Vagina (tissue), 2 donors: ENCODE data around the gene CHPF. TPM values are rescaled to one million over a fixed set of nuclear protein-coding genes. Genes with fewer than 3 reads are reported as not detected.

Source experiments
- DNase-seq, 2 donors: peaks; one replicate each; pipeline ENCODE4 v3.0.0-alpha.2; 2017; ENCODE audit errors: extremely low spot score in 2 of 2
- H3K27ac ChIP-seq: fragments of 200-600 bp; sonication (generic); one replicate; pipeline ENCODE4 v1.5.1; 2019
- H3K27me3 ChIP-seq: fragments of 200-600 bp; sonication (generic); one replicate; pipeline ENCODE4 v1.5.1; 2019
- H3K36me3 ChIP-seq, 2 donors: fragments of 200-600 bp; sonication (generic); one replicate each; pipeline ENCODE4 v1.5.1; 2017 to 2019
- H3K4me1 ChIP-seq: fragments of 200-600 bp; sonication (generic); one replicate; pipeline ENCODE4 v1.5.1; 2019
- H3K4me3 ChIP-seq, 2 donors: fragments of 200-600 bp; sonication (generic); 1 replicate in 1 of 2; 2 replicates in 1 of 2; pipeline ENCODE4 v1.5.1; 2016 to 2019
- H3K9me3 ChIP-seq: fragments of 200-600 bp; sonication (generic); one replicate; pipeline ENCODE4 v1.5.1; 2019
- POLR2A ChIP-seq, 2 donors: fragments of 450-650 bp; IDR thresholded peaks; one replicate each; pipeline ENCODE4 v1.6.1; 2017; ENCODE audit warnings: antibody characterized with exemption in 2 of 2, mild to moderate bottlenecking in 2 of 2, moderate library complexity in 2 of 2
- POLR2AphosphoS5 ChIP-seq, 2 donors: sonication (generic); formaldehyde crosslinking; IDR thresholded peaks; one replicate each; pipeline ENCODE4 v1.9.0; 2017; ENCODE audit warnings: antibody characterized with exemption in 2 of 2, mild to moderate bottlenecking in 2 of 2, low read depth in 1 of 2; ENCODE audit not compliant: insufficient read depth in 1 of 2
- intact Hi-C: fragments of 100-400 bp; cut with DNase I; formaldehyde crosslinking; loops from one replicate; pipeline ENCODE4 v1.15.1; 2023
- total RNA-seq: library from RNA; depleted of rRNA; stranded (reverse); fragments of >200 nt; gene quantifications from one replicate; pipeline ENCODE4 v1.2.3, GENCODE V29; 2016
- TF ChIP-seq, protein P1 (sequence below), 3 experiments: fragments of 450-650 bp in 2 of 3; fragments of 200-600 bp in 1 of 3; sonication (generic) in 1 of 3; IDR thresholded peaks; one replicate each; pipeline ENCODE4 v1.5.1; 2017 to 2019; ENCODE audit warnings: antibody characterized with exemption in 3 of 3, mild to moderate bottlenecking in 2 of 3, moderate library complexity in 2 of 3

CHPF gene
- total RNA-seq, 1 donor from 2014 or later = 41.5 TPM

DNA sequence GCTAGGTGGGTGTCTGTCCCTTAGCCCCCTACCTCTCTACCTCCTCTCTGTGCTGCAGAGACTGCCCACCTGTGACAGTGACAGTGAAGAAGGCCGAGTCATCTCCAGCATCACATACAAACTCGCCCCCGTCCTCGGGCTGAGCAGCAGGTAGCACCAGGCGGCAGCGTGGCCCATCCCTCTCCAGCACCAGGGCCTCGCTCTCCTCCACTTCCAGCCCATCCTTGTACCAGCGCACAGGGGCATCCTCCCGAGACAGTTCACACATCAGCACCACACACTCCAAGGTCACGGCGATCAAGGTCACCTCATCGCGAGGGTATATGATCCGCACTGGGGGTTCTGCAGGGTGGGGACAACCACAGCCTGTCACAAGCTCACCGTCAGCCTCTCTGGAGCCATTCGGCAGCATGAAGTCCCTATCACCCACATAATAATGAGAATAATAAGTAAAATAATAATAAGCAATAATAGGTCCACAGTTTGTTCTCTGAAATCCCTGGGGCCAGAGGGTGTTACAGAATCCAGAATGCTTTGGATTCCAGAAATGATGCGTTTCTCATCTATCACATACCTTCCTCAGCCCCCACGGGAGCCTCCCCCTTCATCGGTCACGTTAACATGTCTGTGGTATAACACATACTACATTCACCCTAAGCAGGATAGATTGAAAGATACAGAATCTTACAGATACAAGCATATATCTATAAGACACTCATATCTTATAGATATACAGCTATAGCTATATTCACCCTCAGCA is 15.7 kb upstream of the CHPF start:
- no peaks in the 10 kb centered on the region for H3K27me3 ChIP-seq
- no peak overlapping the region for H3K27ac ChIP-seq
- no peak overlapping the region for H3K4me3 ChIP-seq
- peaks cover 0 to 11% of the 10 kb centered on the region in 2 donors for H3K36me3 ChIP-seq
- intact Hi-C loops = no loop called here
- TF ChIP-seq POLR2AphosphoS5 (IDR thresholded peaks at IDR 0.05; ENCODE audit: insufficient read depth in 1 of 2, low read depth in 1 of 2) (no peak), POLR2A (IDR thresholded peaks at IDR 0.05) (no peak)
- TF ChIP-seq, protein P1, sequence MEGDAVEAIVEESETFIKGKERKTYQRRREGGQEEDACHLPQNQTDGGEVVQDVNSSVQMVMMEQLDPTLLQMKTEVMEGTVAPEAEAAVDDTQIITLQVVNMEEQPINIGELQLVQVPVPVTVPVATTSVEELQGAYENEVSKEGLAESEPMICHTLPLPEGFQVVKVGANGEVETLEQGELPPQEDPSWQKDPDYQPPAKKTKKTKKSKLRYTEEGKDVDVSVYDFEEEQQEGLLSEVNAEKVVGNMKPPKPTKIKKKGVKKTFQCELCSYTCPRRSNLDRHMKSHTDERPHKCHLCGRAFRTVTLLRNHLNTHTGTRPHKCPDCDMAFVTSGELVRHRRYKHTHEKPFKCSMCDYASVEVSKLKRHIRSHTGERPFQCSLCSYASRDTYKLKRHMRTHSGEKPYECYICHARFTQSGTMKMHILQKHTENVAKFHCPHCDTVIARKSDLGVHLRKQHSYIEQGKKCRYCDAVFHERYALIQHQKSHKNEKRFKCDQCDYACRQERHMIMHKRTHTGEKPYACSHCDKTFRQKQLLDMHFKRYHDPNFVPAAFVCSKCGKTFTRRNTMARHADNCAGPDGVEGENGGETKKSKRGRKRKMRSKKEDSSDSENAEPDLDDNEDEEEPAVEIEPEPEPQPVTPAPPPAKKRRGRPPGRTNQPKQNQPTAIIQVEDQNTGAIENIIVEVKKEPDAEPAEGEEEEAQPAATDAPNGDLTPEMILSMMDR (IDR thresholded peaks at IDR 0.05) = no peak
- no peaks in the 10 kb centered on the region for H3K4me1 ChIP-seq
- DNase-seq = no peak
- H3K9me3 ChIP-seq = no peaks in the 10 kb centered on the region

DNA sequence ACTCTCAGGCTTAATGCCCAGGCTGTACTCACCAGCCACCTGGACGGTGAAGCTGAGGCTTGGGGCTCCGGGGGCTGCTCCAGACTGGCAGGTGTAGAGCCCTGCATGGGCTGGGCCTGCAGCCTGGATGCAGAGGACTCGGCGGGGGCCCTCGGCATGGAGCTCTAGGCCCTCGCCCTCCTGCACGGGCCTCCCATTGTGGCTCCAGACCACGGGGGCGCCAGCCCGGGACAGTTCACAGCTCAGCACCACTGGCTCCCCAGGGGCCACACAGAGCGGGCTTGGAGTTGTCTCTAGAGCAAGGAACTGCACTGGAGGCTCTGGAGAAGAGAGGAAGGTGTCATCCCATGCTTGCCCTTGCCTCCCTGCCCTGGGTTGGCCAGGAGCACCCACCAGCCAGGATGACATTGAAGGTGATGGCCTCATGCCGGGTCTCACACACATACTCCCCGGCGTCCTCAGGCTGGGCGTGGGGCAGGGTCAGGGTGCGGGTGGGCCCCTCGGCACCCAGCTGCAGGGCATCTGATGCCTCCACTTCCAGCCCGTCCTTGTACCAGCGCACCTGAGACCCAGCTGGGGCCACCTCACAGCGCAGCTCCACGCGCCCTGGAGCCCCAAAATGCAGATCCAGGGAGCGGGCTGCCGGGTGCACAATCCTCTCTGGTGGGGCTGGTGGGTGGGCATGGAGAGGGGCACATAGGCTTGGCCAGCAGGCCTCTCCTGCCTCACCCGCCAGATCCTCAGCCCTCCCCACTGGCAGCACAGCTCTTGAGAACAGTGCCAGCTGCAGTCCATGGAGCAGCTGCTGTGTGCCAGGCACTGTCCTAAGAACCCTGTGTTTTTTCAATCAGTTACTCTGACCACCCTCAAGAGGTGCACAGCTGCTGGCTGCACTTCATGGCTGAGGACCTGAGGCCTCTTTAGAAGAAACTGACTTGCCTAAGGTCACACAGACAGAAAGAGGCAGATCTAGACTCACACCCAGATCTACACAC is 14.5 kb upstream of the CHPF start:
- no peak overlapping the region for H3K27ac ChIP-seq
- H3K4me3 ChIP-seq = no peak overlapping the region
- H3K9me3 ChIP-seq = no peaks in the 10 kb centered on the region
- DNase-seq = no peak
- H3K36me3 ChIP-seq = peaks cover 0 to 9% of the 10 kb centered on the region in 2 donors
- intact Hi-C loops = no loop called here
- TF ChIP-seq, protein P1 (IDR thresholded peaks at IDR 0.05) = no peak
- no peak for TF ChIP-seq POLR2AphosphoS5 (IDR thresholded peaks at IDR 0.05; ENCODE audit: insufficient read depth in 1 of 2, low read depth in 1 of 2)
- no peak for TF ChIP-seq POLR2A (IDR thresholded peaks at IDR 0.05)
- H3K4me1 ChIP-seq = peaks cover 6% of the 10 kb centered on the region
- H3K27me3 ChIP-seq = no peaks in the 10 kb centered on the region

DNA sequence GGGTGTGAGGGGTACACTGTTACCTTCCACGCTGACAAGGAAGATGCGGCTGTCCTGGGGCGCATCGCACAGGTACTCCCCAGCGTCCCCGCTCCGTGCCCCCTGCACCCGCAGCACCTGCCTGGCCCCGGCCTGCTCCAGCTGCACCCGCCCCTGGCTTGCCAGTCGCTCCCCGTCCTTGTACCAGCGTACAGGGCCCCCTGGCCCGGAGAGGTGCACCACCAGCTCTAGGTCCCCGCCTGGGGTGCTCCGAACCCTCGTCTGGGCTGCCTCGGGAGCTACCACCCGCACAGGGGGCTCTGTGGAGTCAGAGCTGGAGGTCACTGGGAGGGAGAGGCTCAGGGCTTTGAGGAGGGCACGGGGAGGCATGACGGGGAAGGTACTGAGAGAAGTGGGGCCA is 13.7 kb upstream of the CHPF start:
- H3K4me1 ChIP-seq = peaks cover 11% of the 10 kb centered on the region
- TF ChIP-seq, protein P1 (IDR thresholded peaks at IDR 0.05) = no peak
- no peak for TF ChIP-seq POLR2AphosphoS5 (IDR thresholded peaks at IDR 0.05; ENCODE audit: insufficient read depth in 1 of 2, low read depth in 1 of 2)
- no peak for TF ChIP-seq POLR2A (IDR thresholded peaks at IDR 0.05)
- H3K36me3 ChIP-seq = peaks cover 0 to 1% of the 10 kb centered on the region in 2 donors
- no peak overlapping the region for H3K4me3 ChIP-seq
- H3K27me3 ChIP-seq = no peaks in the 10 kb centered on the region
- no peaks in the 10 kb centered on the region for H3K9me3 ChIP-seq
- no peak for DNase-seq
- no peak overlapping the region for H3K27ac ChIP-seq
- intact Hi-C loops = no loop called here

DNA sequence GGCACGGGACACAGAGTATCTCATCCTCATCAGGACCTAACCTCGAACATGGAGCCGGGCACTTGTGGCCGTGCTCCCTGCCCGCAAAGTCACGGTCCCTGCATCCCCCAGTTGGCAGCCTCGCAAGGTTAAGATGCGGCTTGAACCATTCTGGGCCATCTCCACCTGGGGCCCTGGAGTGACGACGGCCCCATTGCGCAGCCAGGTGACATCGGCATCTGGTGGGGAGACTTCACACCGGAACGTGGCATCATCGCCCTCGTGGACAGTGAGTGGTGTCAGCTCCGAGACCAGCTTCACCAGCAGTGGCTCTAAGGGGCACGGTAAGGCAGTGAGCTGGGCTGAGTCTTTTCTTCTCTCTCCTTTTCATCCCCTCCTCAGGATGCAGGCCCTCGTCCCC is 12.8 kb upstream of the CHPF start:
- H3K4me1 ChIP-seq = peaks cover 20% of the 10 kb centered on the region
- no peaks in the 10 kb centered on the region for H3K36me3 ChIP-seq
- H3K4me3 ChIP-seq = no peak overlapping the region
- H3K9me3 ChIP-seq = no peaks in the 10 kb centered on the region
- H3K27me3 ChIP-seq = no peaks in the 10 kb centered on the region
- no peak for DNase-seq
- TF ChIP-seq POLR2A (IDR thresholded peaks at IDR 0.05) (no peak), POLR2AphosphoS5 (IDR thresholded peaks at IDR 0.05; ENCODE audit: insufficient read depth in 1 of 2, low read depth in 1 of 2) (no peak)
- TF ChIP-seq, protein P1 (IDR thresholded peaks at IDR 0.05) = no peak
- no peak overlapping the region for H3K27ac ChIP-seq
- intact Hi-C loops = no loop called here
